ENCODE measurements around the gene FAM13C.

DNA sequence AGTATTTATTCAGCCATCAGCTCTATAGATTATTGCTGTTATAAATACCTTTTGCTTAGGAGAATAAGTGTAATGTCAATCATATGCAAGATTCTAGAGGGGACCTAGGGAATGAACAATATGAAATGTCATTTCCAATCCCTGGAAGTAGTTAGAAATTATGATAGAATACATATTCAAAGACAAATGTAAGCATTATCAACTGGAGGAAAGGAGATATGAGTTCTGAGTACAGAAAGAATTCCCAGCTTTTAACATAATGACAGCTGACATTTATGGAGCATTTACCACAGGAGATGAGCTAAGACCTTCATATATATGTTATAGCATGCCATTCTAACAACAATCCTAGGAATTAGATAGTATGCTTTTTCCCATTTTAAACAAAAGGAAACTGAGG is 86.2 kb downstream of the FAM13C start:
- TF ChIP-seq, protein P1, sequence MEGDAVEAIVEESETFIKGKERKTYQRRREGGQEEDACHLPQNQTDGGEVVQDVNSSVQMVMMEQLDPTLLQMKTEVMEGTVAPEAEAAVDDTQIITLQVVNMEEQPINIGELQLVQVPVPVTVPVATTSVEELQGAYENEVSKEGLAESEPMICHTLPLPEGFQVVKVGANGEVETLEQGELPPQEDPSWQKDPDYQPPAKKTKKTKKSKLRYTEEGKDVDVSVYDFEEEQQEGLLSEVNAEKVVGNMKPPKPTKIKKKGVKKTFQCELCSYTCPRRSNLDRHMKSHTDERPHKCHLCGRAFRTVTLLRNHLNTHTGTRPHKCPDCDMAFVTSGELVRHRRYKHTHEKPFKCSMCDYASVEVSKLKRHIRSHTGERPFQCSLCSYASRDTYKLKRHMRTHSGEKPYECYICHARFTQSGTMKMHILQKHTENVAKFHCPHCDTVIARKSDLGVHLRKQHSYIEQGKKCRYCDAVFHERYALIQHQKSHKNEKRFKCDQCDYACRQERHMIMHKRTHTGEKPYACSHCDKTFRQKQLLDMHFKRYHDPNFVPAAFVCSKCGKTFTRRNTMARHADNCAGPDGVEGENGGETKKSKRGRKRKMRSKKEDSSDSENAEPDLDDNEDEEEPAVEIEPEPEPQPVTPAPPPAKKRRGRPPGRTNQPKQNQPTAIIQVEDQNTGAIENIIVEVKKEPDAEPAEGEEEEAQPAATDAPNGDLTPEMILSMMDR (IDR thresholded peaks at IDR 0.05; ENCODE audit: low read length): no peak
- TF ChIP-seq EZH2 (optimal IDR thresholded peaks at IDR 0.05; ENCODE audit: low read depth, low read length): no peak

Measured in MM.1S (cell line).